ENCODE results near the gene FBXO47. TPM values are rescaled to one million over a fixed set of nuclear protein-coding genes. Genes with fewer than 3 reads are reported as not detected.

FBXO47 gene
- total and polyA plus RNA-seq, 9 donors, result not detected

- Histone ChIP-seq H3K9me3 (no peaks in the 10 kb centered on the region), H3K27me3 (no peaks in the 10 kb centered on the region), H3K4me3 (no peak overlapping the region), H3K4me1 (ENCODE audit: insufficient read depth) (no peaks in the 10 kb centered on the region), H3K36me3 (no peaks in the 10 kb centered on the region), H3K27ac (no peak overlapping the region)
- WGBS, 3 donors, result 82 to 89% (median 84%) methylated on average over 2 of the region's 2 CpGs
- intact Hi-C loops (cut with DNase I), result loop anchor here in 1 of 4 donors (10.0 kb wide), 1 partner anchor 46 kb away; no protein-coding TSS in a partner anchor
- TF ChIP-seq CTCF (IDR thresholded peaks at IDR 0.05) (no peak), POLR2A (IDR thresholded peaks at IDR 0.05) (no peak), EP300 (IDR thresholded peaks at IDR 0.05) (no peak)
- no peak for DNase-seq
Observed at GRCh38 chr17:39008633-39009032, 41.4 kb upstream of the FBXO47 start.

GRCh38 chr17:39002991-39003715 lies 36.0 kb upstream of the FBXO47 start:
- 53 to 69% (median 67%) methylated on average over 16 of the region's 16 CpGs for WGBS, 3 donors
- intact Hi-C loops (cut with DNase I), result loop anchor here in 1 of 4 donors (10.0 kb wide), 1 partner anchor 52 kb away; no protein-coding TSS in a partner anchor
- DNase-seq, result no peak

GRCh38 chr17:39001703-39002637 lies 34.8 kb upstream of the FBXO47 start:
- TF ChIP-seq POLR2A (IDR thresholded peaks at IDR 0.05) (no peak), EP300 (IDR thresholded peaks at IDR 0.05) (no peak), CTCF (IDR thresholded peaks at IDR 0.05) (no peak)
- no peak overlapping the region for H3K4me3 ChIP-seq
- no peaks in the 10 kb centered on the region for H3K27me3 ChIP-seq
- H3K4me1 ChIP-seq (ENCODE audit: insufficient read depth), result peaks cover 6% of the 10 kb centered on the region
- 54 to 64% (median 59%) methylated on average over 9 of the region's 9 CpGs for WGBS, 3 donors
- intact Hi-C loops (cut with DNase I), result loop anchor here in 1 of 4 donors (10.0 kb wide), 1 partner anchor 53 kb away; no protein-coding TSS in a partner anchor
- peaks cover 0 to 3% of the 10 kb centered on the region in 2 donors for H3K9me3 ChIP-seq
- H3K27ac ChIP-seq, result no peak overlapping the region
- peak in 3 of 5 donors; percentile 30 to 55 (median 40) for DNase-seq
- H3K36me3 ChIP-seq, result no peaks in the 10 kb centered on the region

More at GRCh38 chr17:39002991-39003715, 36.0 kb upstream of the FBXO47 start:
- TF ChIP-seq EP300 (IDR thresholded peaks at IDR 0.05) (no peak), POLR2A (IDR thresholded peaks at IDR 0.05) (no peak), CTCF (IDR thresholded peaks at IDR 0.05) (no peak)
- H3K4me1 ChIP-seq (ENCODE audit: insufficient read depth), result peaks cover 6% of the 10 kb centered on the region
- H3K27me3 ChIP-seq, result no peaks in the 10 kb centered on the region
- no peaks in the 10 kb centered on the region for H3K9me3 ChIP-seq
- H3K4me3 ChIP-seq, result no peak overlapping the region
- H3K36me3 ChIP-seq, result no peaks in the 10 kb centered on the region
- H3K27ac ChIP-seq, result peak overlapping the region in 1 of 2 donors; percentile 1

GRCh38 chr17:39000021-39000601 lies 32.9 kb upstream of the FBXO47 start:
- Histone ChIP-seq H3K4me1 (ENCODE audit: insufficient read depth) (peaks cover 6% of the 10 kb centered on the region), H3K4me3 (no peak overlapping the region), H3K27ac (peak overlapping the region in 1 of 2 donors; percentile 70), H3K9me3 (peaks cover 0 to 3% of the 10 kb centered on the region in 2 donors), H3K27me3 (no peaks in the 10 kb centered on the region), H3K36me3 (no peaks in the 10 kb centered on the region)
- intact Hi-C loops (cut with DNase I), result loop anchor here in 1 of 4 donors (10.0 kb wide), 1 partner anchor 55 kb away; no protein-coding TSS in a partner anchor
- TF ChIP-seq EP300 (IDR thresholded peaks at IDR 0.05), result no peak
- no peak for DNase-seq
- 7 to 22% (median 10%) methylated on average over 4 of the region's 4 CpGs for WGBS, 3 donors
